K562 (cell line): Measurements from ENCODE around the gene PRM2. TPM values are rescaled to one million over a fixed set of nuclear protein-coding genes. Genes with fewer than 3 reads are reported as not detected.
A peak's percentile ranks its signal among the peaks of the same experiment; 100 is the strongest.

Experiments
- BCOR ChIP-seq: fragments of 450-650 bp; IDR thresholded peaks from 2 replicates; pipeline ENCODE4 v1.6.1; 2016
- BRD9 ChIP-seq: fragments of 450-650 bp; IDR thresholded peaks from 2 replicates; pipeline ENCODE4 v1.6.1; 2018; ENCODE audit warnings: low read depth; ENCODE audit not compliant: partially characterized antibody
- C11orf30 ChIP-seq: fragments of 450-650 bp; IDR thresholded peaks from 2 replicates; pipeline ENCODE4 v1.6.1; 2016; ENCODE audit warnings: low read depth, mild to moderate bottlenecking
- NFXL1 ChIP-seq: fragments of 450-650 bp; formaldehyde crosslinking; IDR thresholded peaks from 2 replicates; pipeline ENCODE4 v1.4.0; 2021; ENCODE audit warnings: mild to moderate bottlenecking
- SETDB1 ChIP-seq: IDR thresholded peaks from one replicate; pipeline ENCODE4 v1.6.1; 2012; ENCODE audit warnings: low read length, control low read depth, inconsistent platforms
- SMAD3 ChIP-seq: fragments of 450-650 bp; formaldehyde crosslinking; conservative IDR thresholded peaks from 2 replicates; pipeline ENCODE4 v1.4.0; 2020; ENCODE audit warnings: mild to moderate bottlenecking
- SREBF2 ChIP-seq: sonication (generic); formaldehyde crosslinking; IDR thresholded peaks from 2 replicates; pipeline ENCODE4 v1.4.0; 2020; ENCODE audit warnings: mild to moderate bottlenecking, missing genetic modification reagents
- SRSF9 ChIP-seq: fragments of 200-400 bp; formaldehyde crosslinking; IDR thresholded peaks from 2 replicates; pipeline ENCODE4 v1.6.1; 2017; ENCODE audit warnings: low read depth, low read length, borderline replicate concordance
- TFAM ChIP-seq: fragments of 250-450 bp; sonication (Bioruptor Pico); conservative IDR thresholded peaks from 2 replicates; pipeline ENCODE4 v1.5.0; 2021; ENCODE audit warnings: mild to moderate bottlenecking, moderate library complexity
- ZC3H4 ChIP-seq: sonication (generic); formaldehyde crosslinking; IDR thresholded peaks from 2 replicates; pipeline ENCODE4 v1.9.0; 2021; ENCODE audit warnings: missing genetic modification reagents, borderline replicate concordance
- ZNF143 ChIP-seq: sonication (generic); formaldehyde crosslinking; IDR thresholded peaks from 2 replicates; pipeline ENCODE4 v1.9.0; 2022; ENCODE audit warnings: mild to moderate bottlenecking, missing genetic modification reagents
- ZNF668 ChIP-seq: fragments of 250-450 bp; sonication (Bioruptor Pico); IDR thresholded peaks from 2 replicates; pipeline ENCODE4 v1.8.0; 2022; ENCODE audit warnings: mild to moderate bottlenecking, inconsistent platforms
- ZNF785 ChIP-seq: fragments of 250-450 bp; sonication (Bioruptor Pico); IDR thresholded peaks from 2 replicates; pipeline ENCODE4 v1.4.0; 2020; ENCODE audit warnings: mild to moderate bottlenecking
- polyA plus RNA-seq, 8 experiments: library from polyadenylated mRNA; depleted of rRNA in 4 of 8; stranded (reverse) in 5 of 8; unstranded in 3 of 8; fragments of >200 nt; fragmentation: Nextera tagmentation in 2 of 8; fragmentation: Illumina TruSeq in 1 of 8; extraction: Ambion mirVana in 2 of 8; extraction: Trizol in 1 of 8; gene quantifications; 2 replicates each; pipeline versions ENCODE4 v1.2.1 to v1.2.3, GENCODE V29; 2011 to 2014; ENCODE audit warnings: inconsistent platforms in 1 of 8, missing spikeins in 1 of 8
- total RNA-seq, 7 experiments: library from RNA; depleted of rRNA in 6 of 7; stranded (reverse); fragments of >200 nt in 6 of 7; fragmentation: Illumina TruSeq in 2 of 7; extraction: Trizol in 2 of 7; gene quantifications; 2 replicates each; pipeline versions ENCODE4 v1.2.1 to v1.2.3, GENCODE V29; 2011 to 2021; ENCODE audit warnings: low replicate concordance in 1 of 7
- TF ChIP-seq, protein P1 (sequence below): fragments of 450-650 bp; IDR thresholded peaks from 2 replicates; pipeline ENCODE4 v1.6.1; 2017; ENCODE audit warnings: antibody characterized with exemption, mild to moderate bottlenecking
- TF ChIP-seq, protein P2 (sequence below): sonication (generic); formaldehyde crosslinking; IDR thresholded peaks from 2 replicates; pipeline ENCODE4 v1.8.0; 2022; ENCODE audit warnings: mild to moderate bottlenecking, low read depth, missing genetic modification reagents
- TF ChIP-seq, protein P3 (sequence below): fragments of 250-450 bp; sonication (Bioruptor Pico); IDR thresholded peaks from 2 replicates; pipeline ENCODE4 v1.4.0; 2020; ENCODE audit warnings: mild to moderate bottlenecking, moderate library complexity, borderline replicate concordance
- TF ChIP-seq, protein P4 (sequence below): sonication (generic); IDR thresholded peaks from 2 replicates; pipeline ENCODE4 v1.6.1; 2016
- TF ChIP-seq, protein P5 (sequence below): IDR thresholded peaks from 2 replicates; pipeline ENCODE4 v1.6.1; 2016; ENCODE audit warnings: missing genetic modification characterization, missing compliant biosample characterization

PRM2 gene
- total and polyA plus RNA-seq, 9 of the 15 experiments (the other 6 are each of a cell fraction or from before 2014, with no cell fraction given), result not detected

DNA sequence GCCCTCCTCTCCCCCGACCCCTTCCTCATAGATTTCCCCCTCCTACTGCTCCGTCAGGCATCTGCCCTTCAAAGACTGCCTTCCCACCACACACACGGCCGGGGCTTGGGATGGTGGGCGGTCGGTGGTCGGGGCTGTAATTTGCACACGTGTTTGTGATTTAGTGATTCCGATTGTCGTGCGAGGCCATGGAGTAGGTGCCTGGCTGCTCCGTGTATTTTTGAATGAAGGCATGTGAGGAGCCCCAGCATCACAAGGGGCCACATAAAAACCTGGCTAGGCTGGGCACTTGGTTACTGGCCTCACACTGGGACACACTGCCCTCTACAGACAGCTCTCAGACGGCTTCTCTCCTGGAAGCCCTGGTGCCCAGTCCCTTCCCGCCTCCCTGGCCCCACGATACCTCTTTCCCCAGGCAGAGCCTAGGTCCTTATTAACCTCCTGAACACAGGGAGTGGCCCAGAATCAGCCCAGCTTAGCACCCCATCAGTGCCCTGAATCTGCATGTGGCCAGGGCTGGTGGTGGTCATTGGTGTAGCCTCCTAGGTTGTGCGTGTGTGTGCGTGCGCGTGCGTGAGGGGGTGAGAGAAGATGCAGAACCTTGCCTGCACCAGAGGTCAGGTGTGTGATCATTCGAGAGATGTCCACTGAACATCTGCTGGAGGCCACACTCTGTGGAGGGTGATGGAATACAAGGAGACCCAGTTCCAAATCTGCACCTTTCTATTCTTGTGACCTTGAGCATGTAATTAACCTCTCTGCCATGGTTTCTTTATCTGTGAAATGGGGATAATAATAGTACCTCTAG lies 18.9 kb downstream of the PRM2 start (continued):
- TF ChIP-seq, protein P1, sequence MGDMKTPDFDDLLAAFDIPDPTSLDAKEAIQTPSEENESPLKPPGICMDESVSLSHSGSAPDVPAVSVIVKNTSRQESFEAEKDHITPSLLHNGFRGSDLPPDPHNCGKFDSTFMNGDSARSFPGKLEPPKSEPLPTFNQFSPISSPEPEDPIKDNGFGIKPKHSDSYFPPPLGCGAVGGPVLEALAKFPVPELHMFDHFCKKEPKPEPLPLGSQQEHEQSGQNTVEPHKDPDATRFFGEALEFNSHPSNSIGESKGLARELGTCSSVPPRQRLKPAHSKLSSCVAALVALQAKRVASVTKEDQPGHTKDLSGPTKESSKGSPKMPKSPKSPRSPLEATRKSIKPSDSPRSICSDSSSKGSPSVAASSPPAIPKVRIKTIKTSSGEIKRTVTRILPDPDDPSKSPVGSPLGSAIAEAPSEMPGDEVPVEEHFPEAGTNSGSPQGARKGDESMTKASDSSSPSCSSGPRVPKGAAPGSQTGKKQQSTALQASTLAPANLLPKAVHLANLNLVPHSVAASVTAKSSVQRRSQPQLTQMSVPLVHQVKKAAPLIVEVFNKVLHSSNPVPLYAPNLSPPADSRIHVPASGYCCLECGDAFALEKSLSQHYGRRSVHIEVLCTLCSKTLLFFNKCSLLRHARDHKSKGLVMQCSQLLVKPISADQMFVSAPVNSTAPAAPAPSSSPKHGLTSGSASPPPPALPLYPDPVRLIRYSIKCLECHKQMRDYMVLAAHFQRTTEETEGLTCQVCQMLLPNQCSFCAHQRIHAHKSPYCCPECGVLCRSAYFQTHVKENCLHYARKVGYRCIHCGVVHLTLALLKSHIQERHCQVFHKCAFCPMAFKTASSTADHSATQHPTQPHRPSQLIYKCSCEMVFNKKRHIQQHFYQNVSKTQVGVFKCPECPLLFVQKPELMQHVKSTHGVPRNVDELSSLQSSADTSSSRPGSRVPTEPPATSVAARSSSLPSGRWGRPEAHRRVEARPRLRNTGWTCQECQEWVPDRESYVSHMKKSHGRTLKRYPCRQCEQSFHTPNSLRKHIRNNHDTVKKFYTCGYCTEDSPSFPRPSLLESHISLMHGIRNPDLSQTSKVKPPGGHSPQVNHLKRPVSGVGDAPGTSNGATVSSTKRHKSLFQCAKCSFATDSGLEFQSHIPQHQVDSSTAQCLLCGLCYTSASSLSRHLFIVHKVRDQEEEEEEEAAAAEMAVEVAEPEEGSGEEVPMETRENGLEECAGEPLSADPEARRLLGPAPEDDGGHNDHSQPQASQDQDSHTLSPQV, result no peak
- no peak for TF ChIP-seq SRSF9
- no peak for TF ChIP-seq TFAM (CRISPR knock-in tag)
- TF ChIP-seq, protein P2, sequence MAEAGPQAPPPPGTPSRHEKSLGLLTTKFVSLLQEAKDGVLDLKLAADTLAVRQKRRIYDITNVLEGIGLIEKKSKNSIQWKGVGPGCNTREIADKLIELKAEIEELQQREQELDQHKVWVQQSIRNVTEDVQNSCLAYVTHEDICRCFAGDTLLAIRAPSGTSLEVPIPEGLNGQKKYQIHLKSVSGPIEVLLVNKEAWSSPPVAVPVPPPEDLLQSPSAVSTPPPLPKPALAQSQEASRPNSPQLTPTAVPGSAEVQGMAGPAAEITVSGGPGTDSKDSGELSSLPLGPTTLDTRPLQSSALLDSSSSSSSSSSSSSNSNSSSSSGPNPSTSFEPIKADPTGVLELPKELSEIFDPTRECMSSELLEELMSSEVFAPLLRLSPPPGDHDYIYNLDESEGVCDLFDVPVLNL (CRISPR knock-in tag), result no peak
- TF ChIP-seq SREBF2 (CRISPR knock-in tag), result 0 out of 2 replicates have a peak, but pooled peaks have one; percentile 65
- no peak for TF ChIP-seq BRD9
- no peak for TF ChIP-seq BCOR
- no peak for TF ChIP-seq ZC3H4 (CRISPR knock-in tag)
- no peak for TF ChIP-seq SMAD3 (CRISPR knock-in tag)
- TF ChIP-seq, protein P3, sequence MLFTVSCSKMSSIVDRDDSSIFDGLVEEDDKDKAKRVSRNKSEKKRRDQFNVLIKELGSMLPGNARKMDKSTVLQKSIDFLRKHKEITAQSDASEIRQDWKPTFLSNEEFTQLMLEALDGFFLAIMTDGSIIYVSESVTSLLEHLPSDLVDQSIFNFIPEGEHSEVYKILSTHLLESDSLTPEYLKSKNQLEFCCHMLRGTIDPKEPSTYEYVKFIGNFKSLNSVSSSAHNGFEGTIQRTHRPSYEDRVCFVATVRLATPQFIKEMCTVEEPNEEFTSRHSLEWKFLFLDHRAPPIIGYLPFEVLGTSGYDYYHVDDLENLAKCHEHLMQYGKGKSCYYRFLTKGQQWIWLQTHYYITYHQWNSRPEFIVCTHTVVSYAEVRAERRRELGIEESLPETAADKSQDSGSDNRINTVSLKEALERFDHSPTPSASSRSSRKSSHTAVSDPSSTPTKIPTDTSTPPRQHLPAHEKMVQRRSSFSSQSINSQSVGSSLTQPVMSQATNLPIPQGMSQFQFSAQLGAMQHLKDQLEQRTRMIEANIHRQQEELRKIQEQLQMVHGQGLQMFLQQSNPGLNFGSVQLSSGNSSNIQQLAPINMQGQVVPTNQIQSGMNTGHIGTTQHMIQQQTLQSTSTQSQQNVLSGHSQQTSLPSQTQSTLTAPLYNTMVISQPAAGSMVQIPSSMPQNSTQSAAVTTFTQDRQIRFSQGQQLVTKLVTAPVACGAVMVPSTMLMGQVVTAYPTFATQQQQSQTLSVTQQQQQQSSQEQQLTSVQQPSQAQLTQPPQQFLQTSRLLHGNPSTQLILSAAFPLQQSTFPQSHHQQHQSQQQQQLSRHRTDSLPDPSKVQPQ (CRISPR knock-in tag), result no peak
- no peak for TF ChIP-seq ZNF668 (CRISPR knock-in tag)
- no peak for TF ChIP-seq ZNF785 (CRISPR knock-in tag)
- no peak for TF ChIP-seq SETDB1
- TF ChIP-seq ZNF143 (CRISPR knock-in tag), result no peak
- TF ChIP-seq, protein P4, sequence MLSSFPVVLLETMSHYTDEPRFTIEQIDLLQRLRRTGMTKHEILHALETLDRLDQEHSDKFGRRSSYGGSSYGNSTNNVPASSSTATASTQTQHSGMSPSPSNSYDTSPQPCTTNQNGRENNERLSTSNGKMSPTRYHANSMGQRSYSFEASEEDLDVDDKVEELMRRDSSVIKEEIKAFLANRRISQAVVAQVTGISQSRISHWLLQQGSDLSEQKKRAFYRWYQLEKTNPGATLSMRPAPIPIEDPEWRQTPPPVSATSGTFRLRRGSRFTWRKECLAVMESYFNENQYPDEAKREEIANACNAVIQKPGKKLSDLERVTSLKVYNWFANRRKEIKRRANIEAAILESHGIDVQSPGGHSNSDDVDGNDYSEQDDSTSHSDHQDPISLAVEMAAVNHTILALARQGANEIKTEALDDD, result no peak
- no peak for TF ChIP-seq NFXL1 (CRISPR knock-in tag)
- no peak for TF ChIP-seq C11orf30
- TF ChIP-seq, protein P5, sequence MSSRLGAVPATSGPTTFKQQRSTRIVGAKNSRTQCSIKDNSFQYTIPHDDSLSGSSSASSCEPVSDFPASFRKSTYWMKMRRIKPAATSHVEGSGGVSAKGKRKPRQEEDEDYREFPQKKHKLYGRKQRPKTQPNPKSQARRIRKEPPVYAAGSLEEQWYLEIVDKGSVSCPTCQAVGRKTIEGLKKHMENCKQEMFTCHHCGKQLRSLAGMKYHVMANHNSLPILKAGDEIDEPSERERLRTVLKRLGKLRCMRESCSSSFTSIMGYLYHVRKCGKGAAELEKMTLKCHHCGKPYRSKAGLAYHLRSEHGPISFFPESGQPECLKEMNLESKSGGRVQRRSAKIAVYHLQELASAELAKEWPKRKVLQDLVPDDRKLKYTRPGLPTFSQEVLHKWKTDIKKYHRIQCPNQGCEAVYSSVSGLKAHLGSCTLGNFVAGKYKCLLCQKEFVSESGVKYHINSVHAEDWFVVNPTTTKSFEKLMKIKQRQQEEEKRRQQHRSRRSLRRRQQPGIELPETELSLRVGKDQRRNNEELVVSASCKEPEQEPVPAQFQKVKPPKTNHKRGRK, result no peak
